HCT116 (cell line): ENCODE results near the gene ACHE. TPM values are rescaled to one million over a fixed set of nuclear protein-coding genes. Genes with fewer than 3 reads are reported as not detected.

ENCODE experiments used
- ATAC-seq: fragments of 200-7000 bp; cut with Tn5 transposase; 2 replicates; pipeline ENCODE4 v1.9.1; 2020; ENCODE audit warnings: mild to moderate bottlenecking, moderate library complexity
- BruUV-seq: library from RNA; stranded (reverse); fragments of 400-500 nt; replicated peaks from 2 replicates; lab custom pipeline; 2021; lab: Mats Ljungman, UMichigan
- CTCF ChIA-PET: fragments of 300-600 bp; sonication (Branson Sonifier 250); formaldehyde crosslinking; loops from one replicate; lab custom pipeline; 2021; ENCODE audit warnings: antibody characterized with exemption; lab: Charles Lee
- POLR2A ChIA-PET: fragments of 300-600, 350-600 bp; sonication (Branson Sonifier 250); formaldehyde crosslinking; loops from one replicate; lab custom pipeline; 2021; ENCODE audit warnings: antibody characterized with exemption; lab: Charles Lee
- RAD21 ChIA-PET, 2 experiments: fragments of 300-600 bp; sonication (Branson Sonifier 250); formaldehyde crosslinking; loops; one replicate each; lab custom pipeline; 2023; ENCODE audit warnings: low total read pairs in 2 of 2; ENCODE audit not compliant: uncharacterized antibody in 2 of 2, unreplicated experiment in 2 of 2, low non-redundant PET in 1 of 2; lab: Charles Lee
- DNase-seq: peaks from one replicate; pipeline ENCODE4 v3.0.0-alpha.2; 2010; ENCODE audit warnings: low read depth, low spot score
- H2AFZ ChIP-seq: fragments of 200-600 bp; shearing (Covaris generic), sonication (generic); 2 replicates; pipeline ENCODE4 v1.6.1; 2017; ENCODE audit warnings: low read depth, mixed run types, mixed read lengths, antibody characterized with exemption, low read length; ENCODE audit not compliant: poor library complexity, severe bottlenecking
- H3K27ac ChIP-seq: 2 replicates; pipeline ENCODE4 v1.5.1; 2012; ENCODE audit warnings: low read depth, low read length
- H3K27me3 ChIP-seq: fragments of 200-600 bp; sonication (generic); 2 replicates; pipeline ENCODE4 v1.6.1; 2016; ENCODE audit warnings: mixed run types, low read length, mixed read lengths; ENCODE audit not compliant: insufficient read depth
- H3K36me3 ChIP-seq, 2 experiments: fragments of 200-500 bp in 1 of 2; fragments of 200-600 bp in 1 of 2; sonication (Bioruptor generic) in 1 of 2; sonication (generic) in 1 of 2; 2 replicates each; pipeline versions ENCODE4 v1.5.1 to v1.6.1; 2014 to 2016; ENCODE audit warnings: low read length in 2 of 2, inconsistent platforms in 1 of 2, mixed read lengths in 1 of 2, mixed run types in 1 of 2; ENCODE audit not compliant: insufficient read depth in 2 of 2, control insufficient read depth in 1 of 2
- H3K4me1 ChIP-seq, 2 experiments: fragments of 200-600 bp in 1 of 2; sonication (generic) in 1 of 2; 2 replicates each; pipeline versions ENCODE4 v1.5.1 to v1.6.1; 2012 to 2017; ENCODE audit warnings: low read length in 2 of 2, inconsistent platforms in 1 of 2, mild to moderate bottlenecking in 1 of 2, mixed read lengths in 1 of 2, mixed run types in 1 of 2, moderate library complexity in 1 of 2; ENCODE audit not compliant: insufficient read depth in 2 of 2, control insufficient read depth in 1 of 2
- H3K4me2 ChIP-seq: fragments of 200-600 bp; sonication (generic); 2 replicates; pipeline ENCODE4 v1.6.1; 2017; ENCODE audit warnings: mixed run types, low read length, mixed read lengths
- H3K4me3 ChIP-seq, 2 experiments: fragments of 200-600 bp in 1 of 2; sonication (generic) in 1 of 2; replicated peaks in 1 of 2; 2 replicates each; pipeline ENCODE4 v1.5.1; 2011 to 2016; ENCODE audit warnings: low read length in 2 of 2, control low read depth in 1 of 2, low read depth in 1 of 2, mild to moderate bottlenecking in 1 of 2, mixed read lengths in 1 of 2, mixed run types in 1 of 2
- H3K79me2 ChIP-seq: fragments of 200-600 bp; sonication (generic); 2 replicates; pipeline ENCODE4 v1.6.1; 2017; ENCODE audit warnings: mild to moderate bottlenecking, mixed run types, low read length, moderate library complexity, mixed read lengths; ENCODE audit not compliant: insufficient read depth
- H3K9ac ChIP-seq: fragments of 200-600 bp; sonication (generic); 2 replicates; pipeline ENCODE4 v1.6.1; 2016; ENCODE audit warnings: low read length, mixed read lengths
- H3K9me2 ChIP-seq: fragments of 200-600 bp; sonication (generic), shearing (Covaris generic); 2 replicates; pipeline ENCODE4 v1.6.1; 2017; ENCODE audit warnings: mixed run types, mild to moderate bottlenecking, moderate library complexity; ENCODE audit not compliant: insufficient read depth
- H3K9me3 ChIP-seq, 2 experiments: fragments of 200-500 bp in 1 of 2; fragments of 200-600 bp in 1 of 2; sonication (Bioruptor generic) in 1 of 2; sonication (generic) in 1 of 2; 2 replicates each; pipeline ENCODE4 v1.6.1; 2014 to 2017; ENCODE audit warnings: low read length in 2 of 2, mixed read lengths in 2 of 2, inconsistent platforms in 1 of 2, low read depth in 1 of 2, mild to moderate bottlenecking in 1 of 2, mixed run types in 1 of 2, moderate library complexity in 1 of 2; ENCODE audit not compliant: control insufficient read depth in 1 of 2, insufficient read depth in 1 of 2
- H4K20me1 ChIP-seq: fragments of 200-600 bp; sonication (generic), shearing (Covaris generic); 2 replicates; pipeline ENCODE4 v1.6.1; 2017; ENCODE audit warnings: mixed run types, mild to moderate bottlenecking, moderate library complexity; ENCODE audit not compliant: insufficient read depth
- EZH2 ChIP-seq: fragments of 200-600 bp; sonication (generic); IDR thresholded peaks from 2 replicates; pipeline ENCODE4 v1.6.1; 2017; ENCODE audit warnings: antibody characterized with exemption, mixed run types
- EZH2phosphoT487 ChIP-seq: fragments of 200-600 bp; IDR thresholded peaks from 2 replicates; pipeline ENCODE4 v1.6.1; 2018; ENCODE audit warnings: antibody characterized with exemption, borderline replicate concordance
- SIN3A ChIP-seq: IDR thresholded peaks from 2 replicates; pipeline ENCODE4 v1.6.1; 2012; ENCODE audit warnings: low read depth
- YY1 ChIP-seq: IDR thresholded peaks from 2 replicates; pipeline ENCODE4 v1.6.1; 2011; ENCODE audit warnings: low read length, low read depth, moderate library complexity, mild to moderate bottlenecking; ENCODE audit not compliant: insufficient replicate concordance; ENCODE audit errors: extremely low read depth
- ZNF274 ChIP-seq: fragments of 200-500 bp; sonication (Bioruptor generic); IDR thresholded peaks from 2 replicates; pipeline ENCODE4 v1.6.1; 2014; ENCODE audit warnings: mild to moderate bottlenecking, low read depth, low read length, inconsistent platforms
- intact Hi-C: fragments of 100-400 bp; cut with micrococcal nuclease; formaldehyde crosslinking; loops from 2 replicates; pipeline ENCODE4 v1.10.0; 2022
- total RNA-seq: library from RNA; stranded (reverse); gene quantifications from one replicate; pipeline ENCODE4 v1.2.1, GENCODE V29; 2021; ENCODE audit not compliant: unreplicated experiment
- TF ChIP-seq, protein P1 (sequence below), 3 experiments: fragments of 200-600 bp in 1 of 3; sonication (generic) in 1 of 3; IDR thresholded peaks in 2 of 3; conservative IDR thresholded peaks in 1 of 3; 2 replicates each; pipeline ENCODE4 v1.5.1; 2012 to 2017; ENCODE audit warnings: low read depth in 2 of 3, low read length in 2 of 3, antibody characterized with exemption in 1 of 3, borderline replicate concordance in 1 of 3, control low read depth in 1 of 3, mild to moderate bottlenecking in 1 of 3, mixed read lengths in 1 of 3, mixed run types in 1 of 3, moderate library complexity in 1 of 3; ENCODE audit not compliant: insufficient read depth in 1 of 3

Gene ACHE
- total RNA-seq, 1 experiment from 2014 or later: 1.8 TPM

GRCh38 chr7:100865938-100866728 lies 29.6 kb downstream of the ACHE start (continued):
- TF ChIP-seq SIN3A (no peak), ZNF274 (no peak), EZH2phosphoT487 (no peak), EZH2 (no peak)

- H3K27ac ChIP-seq: peak overlapping the region; percentile 100
- no peaks in the 10 kb centered on the region for H4K20me1 ChIP-seq
- H3K9me3 ChIP-seq: no peaks in the 10 kb centered on the region
- intact Hi-C loops: no loop called here
- H2AFZ ChIP-seq: no peak overlapping the region
- no peak for TF ChIP-seq YY1
- TF ChIP-seq, protein P1, sequence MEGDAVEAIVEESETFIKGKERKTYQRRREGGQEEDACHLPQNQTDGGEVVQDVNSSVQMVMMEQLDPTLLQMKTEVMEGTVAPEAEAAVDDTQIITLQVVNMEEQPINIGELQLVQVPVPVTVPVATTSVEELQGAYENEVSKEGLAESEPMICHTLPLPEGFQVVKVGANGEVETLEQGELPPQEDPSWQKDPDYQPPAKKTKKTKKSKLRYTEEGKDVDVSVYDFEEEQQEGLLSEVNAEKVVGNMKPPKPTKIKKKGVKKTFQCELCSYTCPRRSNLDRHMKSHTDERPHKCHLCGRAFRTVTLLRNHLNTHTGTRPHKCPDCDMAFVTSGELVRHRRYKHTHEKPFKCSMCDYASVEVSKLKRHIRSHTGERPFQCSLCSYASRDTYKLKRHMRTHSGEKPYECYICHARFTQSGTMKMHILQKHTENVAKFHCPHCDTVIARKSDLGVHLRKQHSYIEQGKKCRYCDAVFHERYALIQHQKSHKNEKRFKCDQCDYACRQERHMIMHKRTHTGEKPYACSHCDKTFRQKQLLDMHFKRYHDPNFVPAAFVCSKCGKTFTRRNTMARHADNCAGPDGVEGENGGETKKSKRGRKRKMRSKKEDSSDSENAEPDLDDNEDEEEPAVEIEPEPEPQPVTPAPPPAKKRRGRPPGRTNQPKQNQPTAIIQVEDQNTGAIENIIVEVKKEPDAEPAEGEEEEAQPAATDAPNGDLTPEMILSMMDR (IDR thresholded peaks at IDR 0.05 in 2 of 3, conservative IDR thresholded peaks at IDR 0.05 in 1 of 3; ENCODE audit: borderline replicate concordance in 1 of 3, insufficient read depth in 1 of 3, low read depth in 2 of 3, low read length in 2 of 3): peak in 2 of 3 experiments; percentile 26 to 39; a peak in 3 of 6 replicates
- ChIA-PET CTCF (no interaction called here), RAD21 (no interaction called here), POLR2A (no interaction called here)
- peaks cover 31% of the 10 kb centered on the region for H3K79me2 ChIP-seq
- ATAC-seq: peak; percentile 57
- H3K4me2 ChIP-seq: peak overlapping the region; percentile 89
- no peaks in the 10 kb centered on the region for H3K9me2 ChIP-seq
- H3K4me1 ChIP-seq: peaks cover 25 to 39% of the 10 kb centered on the region in 2 experiments
- peak; percentile 68 for DNase-seq
- peak overlapping the region; percentile 99 for H3K9ac ChIP-seq
- no peaks in the 10 kb centered on the region for H3K27me3 ChIP-seq
- peak overlapping the region; percentile 90 to 95 for H3K4me3 ChIP-seq
- BruUV-seq: no TSS peak
- H3K36me3 ChIP-seq: peaks cover 2 to 7% of the 10 kb centered on the region in 2 experiments; a peak in 3 of 4 replicates
Observed at GRCh38 chr7:100865372-100865911, 30.2 kb downstream of the ACHE start.
